Suprapubic skin (tissue), 4 donors: ENCODE measurements around the gene VPS8. TPM values are rescaled to one million over a fixed set of nuclear protein-coding genes. Genes with fewer than 3 reads are reported as not detected.

Experiments used
- DNase-seq, 2 donors: peaks; one replicate each; pipeline ENCODE4 v3.0.0-alpha.2; 2019; ENCODE audit warnings: low spot score in 2 of 2
- H3K27ac ChIP-seq: fragments of 200-600 bp; sonication (generic); one replicate; pipeline ENCODE4 v1.5.1; 2019
- H3K27me3 ChIP-seq: fragments of 200-600 bp; sonication (generic); one replicate; pipeline ENCODE4 v1.5.1; 2019
- H3K36me3 ChIP-seq: fragments of 200-600 bp; sonication (generic); one replicate; pipeline ENCODE4 v1.5.1; 2019
- H3K4me1 ChIP-seq: fragments of 200-600 bp; sonication (generic); one replicate; pipeline ENCODE4 v1.5.1; 2019
- H3K4me3 ChIP-seq: fragments of 200-600 bp; sonication (generic); one replicate; pipeline ENCODE4 v1.5.1; 2019; ENCODE audit warnings: mild to moderate bottlenecking
- H3K9me3 ChIP-seq: fragments of 200-600 bp; sonication (generic); one replicate; pipeline ENCODE4 v1.5.1; 2019
- EP300 ChIP-seq: sonication (generic); formaldehyde crosslinking; IDR thresholded peaks from one replicate; pipeline ENCODE4 v1.6.1; 2017; ENCODE audit warnings: antibody characterized with exemption
- POLR2A ChIP-seq, 2 donors: fragments of 450-650 bp; IDR thresholded peaks; one replicate each; pipeline ENCODE4 v1.6.1; 2017; ENCODE audit warnings: antibody characterized with exemption in 2 of 2, mild to moderate bottlenecking in 2 of 2, moderate library complexity in 2 of 2
- POLR2AphosphoS5 ChIP-seq, 3 donors: sonication (generic); formaldehyde crosslinking; IDR thresholded peaks; one replicate each; pipeline ENCODE4 v1.6.1; 2017; ENCODE audit warnings: antibody characterized with exemption in 3 of 3
- WGBS: methylation state at CpG from one replicate; pipeline ENCODE4 v1.1.5; 2018; 5-methylcytosine and 5-hydroxymethylcytosine counted together
- total RNA-seq, 4 donors: library from RNA; depleted of rRNA; stranded (reverse); fragments of >200 nt; gene quantifications; one replicate each; pipeline ENCODE4 v1.1.0, GENCODE V29; 2016
- TF ChIP-seq, protein P1 (sequence below), 2 donors: fragments of 200-600 bp in 1 of 2; fragments of 450-650 bp in 1 of 2; sonication (generic) in 1 of 2; IDR thresholded peaks; one replicate each; pipeline ENCODE4 v1.5.1; 2016 to 2019; ENCODE audit warnings: antibody characterized with exemption in 2 of 2, mild to moderate bottlenecking in 1 of 2, moderate library complexity in 1 of 2

Gene VPS8
- total RNA-seq, 4 donors from 2014 or later = 36.1 to 93.8 (median 57.2) TPM

- no peaks in the 10 kb centered on the region for H3K27me3 ChIP-seq
- peaks cover 4% of the 10 kb centered on the region for H3K9me3 ChIP-seq
- H3K36me3 ChIP-seq = peaks cover 7% of the 10 kb centered on the region
- DNase-seq = no peak
- TF ChIP-seq POLR2A (IDR thresholded peaks at IDR 0.05) (no peak), EP300 (no peak), POLR2AphosphoS5 (IDR thresholded peaks at IDR 0.05) (no peak)
- TF ChIP-seq, protein P1, sequence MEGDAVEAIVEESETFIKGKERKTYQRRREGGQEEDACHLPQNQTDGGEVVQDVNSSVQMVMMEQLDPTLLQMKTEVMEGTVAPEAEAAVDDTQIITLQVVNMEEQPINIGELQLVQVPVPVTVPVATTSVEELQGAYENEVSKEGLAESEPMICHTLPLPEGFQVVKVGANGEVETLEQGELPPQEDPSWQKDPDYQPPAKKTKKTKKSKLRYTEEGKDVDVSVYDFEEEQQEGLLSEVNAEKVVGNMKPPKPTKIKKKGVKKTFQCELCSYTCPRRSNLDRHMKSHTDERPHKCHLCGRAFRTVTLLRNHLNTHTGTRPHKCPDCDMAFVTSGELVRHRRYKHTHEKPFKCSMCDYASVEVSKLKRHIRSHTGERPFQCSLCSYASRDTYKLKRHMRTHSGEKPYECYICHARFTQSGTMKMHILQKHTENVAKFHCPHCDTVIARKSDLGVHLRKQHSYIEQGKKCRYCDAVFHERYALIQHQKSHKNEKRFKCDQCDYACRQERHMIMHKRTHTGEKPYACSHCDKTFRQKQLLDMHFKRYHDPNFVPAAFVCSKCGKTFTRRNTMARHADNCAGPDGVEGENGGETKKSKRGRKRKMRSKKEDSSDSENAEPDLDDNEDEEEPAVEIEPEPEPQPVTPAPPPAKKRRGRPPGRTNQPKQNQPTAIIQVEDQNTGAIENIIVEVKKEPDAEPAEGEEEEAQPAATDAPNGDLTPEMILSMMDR (IDR thresholded peaks at IDR 0.05) = no peak
- no peak overlapping the region for H3K4me3 ChIP-seq
- no peaks in the 10 kb centered on the region for H3K4me1 ChIP-seq
- H3K27ac ChIP-seq = no peak overlapping the region
- 83% methylated on average over 1 of the region's 1 CpG for WGBS
Measured at GRCh38 chr3:185037801-185038200, 225.8 kb downstream of the VPS8 start.

DNA sequence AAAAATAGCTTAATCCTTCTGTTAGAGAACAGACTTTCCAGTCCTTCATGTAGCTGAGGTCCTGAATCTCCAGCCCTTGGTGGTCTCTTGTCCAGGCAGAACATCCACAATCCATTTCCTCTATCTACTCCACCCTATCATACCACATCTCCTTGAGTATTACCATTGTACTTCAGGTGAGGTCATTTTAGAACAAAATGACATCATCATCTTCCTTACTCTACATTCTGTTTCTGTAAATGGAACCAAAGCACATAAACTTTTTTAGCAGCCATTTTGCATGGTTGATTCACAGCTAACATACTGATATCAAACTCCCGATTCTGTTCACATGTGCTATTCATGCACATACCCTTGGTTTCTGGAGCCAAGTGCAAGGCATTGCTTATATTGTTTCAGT lies 228.5 kb downstream of the VPS8 start:
- WGBS = 97% methylated on average over 1 of the region's 1 CpG

GRCh38 chr3:185041540-185041939 lies 229.6 kb downstream of the VPS8 start:
- DNase-seq = no peak
- Histone ChIP-seq H3K4me3 (no peak overlapping the region), H3K27ac (no peak overlapping the region), H3K9me3 (peaks cover 4% of the 10 kb centered on the region), H3K27me3 (no peaks in the 10 kb centered on the region), H3K4me1 (no peaks in the 10 kb centered on the region), H3K36me3 (peaks cover 3% of the 10 kb centered on the region)
- WGBS = 90% methylated on average over 4 of the region's 4 CpGs
- TF ChIP-seq POLR2A (IDR thresholded peaks at IDR 0.05) (no peak), POLR2AphosphoS5 (IDR thresholded peaks at IDR 0.05) (no peak), EP300 (no peak)
- TF ChIP-seq, protein P1 (IDR thresholded peaks at IDR 0.05) = no peak

More for the DNA sequence above, 228.5 kb downstream of the VPS8 start:
- Histone ChIP-seq H3K4me1 (no peaks in the 10 kb centered on the region), H3K27ac (no peak overlapping the region), H3K4me3 (no peak overlapping the region), H3K36me3 (peaks cover 3% of the 10 kb centered on the region), H3K27me3 (no peaks in the 10 kb centered on the region), H3K9me3 (peaks cover 4% of the 10 kb centered on the region)
- no peak for DNase-seq
- TF ChIP-seq POLR2AphosphoS5 (IDR thresholded peaks at IDR 0.05) (no peak), EP300 (no peak), POLR2A (IDR thresholded peaks at IDR 0.05) (no peak)
- TF ChIP-seq, protein P1 (IDR thresholded peaks at IDR 0.05) = no peak

DNA sequence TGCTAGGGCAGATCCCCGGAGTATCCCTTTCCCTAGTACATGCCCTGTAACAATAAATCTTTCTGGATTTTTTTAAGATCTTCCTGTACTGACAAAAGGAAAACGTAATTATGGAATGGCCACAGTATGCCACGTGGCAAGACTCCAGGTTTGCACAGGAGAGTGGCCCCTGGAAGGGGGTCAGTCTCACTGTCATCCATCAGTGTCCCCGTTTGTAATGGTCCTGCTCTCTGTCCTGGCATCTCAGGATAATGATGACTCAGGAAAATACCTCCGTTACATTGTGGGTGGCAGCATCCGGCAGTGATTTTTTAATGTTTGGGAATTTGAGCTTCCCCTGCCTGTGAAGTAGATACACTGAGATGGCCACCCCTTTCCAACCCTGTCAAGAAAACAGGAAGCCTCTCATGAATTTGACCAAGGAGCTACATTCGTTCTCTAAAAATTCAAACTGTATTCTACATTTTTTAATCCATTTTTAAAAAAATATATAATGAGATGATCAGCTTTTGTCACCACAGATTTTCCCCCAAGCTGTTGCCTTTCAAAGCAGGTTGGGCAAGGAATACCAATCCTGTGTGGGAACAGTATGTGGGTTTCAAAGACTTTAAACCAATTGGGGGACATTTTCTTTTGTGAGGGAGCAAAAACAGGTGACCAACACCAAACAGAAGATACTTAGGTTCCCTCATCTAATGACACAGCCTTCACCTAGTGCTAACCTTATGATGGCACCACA lies 230.5 kb downstream of the VPS8 start:
- Histone ChIP-seq H3K4me1 (no peaks in the 10 kb centered on the region), H3K9me3 (peaks cover 1% of the 10 kb centered on the region), H3K4me3 (no peak overlapping the region), H3K27me3 (no peaks in the 10 kb centered on the region), H3K27ac (no peak overlapping the region), H3K36me3 (peaks cover 5% of the 10 kb centered on the region)
- WGBS = 68% methylated on average over 7 of the region's 7 CpGs
- TF ChIP-seq POLR2AphosphoS5 (IDR thresholded peaks at IDR 0.05) (no peak), POLR2A (IDR thresholded peaks at IDR 0.05) (no peak), EP300 (no peak)
- TF ChIP-seq, protein P1 (IDR thresholded peaks at IDR 0.05) = no peak
- DNase-seq = no peak

DNA sequence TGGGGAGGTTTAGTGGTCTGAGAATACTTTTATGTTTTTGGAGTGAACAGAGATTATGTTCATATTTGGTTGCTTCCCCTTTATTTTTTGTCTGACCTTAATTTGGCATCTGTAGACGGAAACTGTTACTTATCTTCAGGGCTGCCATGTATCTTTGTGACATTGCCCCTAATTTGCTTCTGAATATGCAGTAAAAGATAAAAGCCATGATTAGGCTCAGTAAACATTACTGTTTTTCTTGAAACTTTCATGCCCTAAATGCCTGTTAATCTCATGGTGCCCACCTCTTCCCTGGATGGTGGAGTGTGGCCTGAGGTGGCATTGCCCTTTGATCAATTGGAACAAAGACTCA lies 234.2 kb downstream of the VPS8 start:
- Histone ChIP-seq H3K9me3 (no peaks in the 10 kb centered on the region), H3K36me3 (peaks cover 38% of the 10 kb centered on the region), H3K4me3 (no peak overlapping the region), H3K27ac (no peak overlapping the region), H3K4me1 (no peaks in the 10 kb centered on the region), H3K27me3 (no peaks in the 10 kb centered on the region)
- 43% methylated on average over 1 of the region's 1 CpG for WGBS
- DNase-seq = no peak
- TF ChIP-seq POLR2AphosphoS5 (IDR thresholded peaks at IDR 0.05) (no peak), EP300 (no peak), POLR2A (IDR thresholded peaks at IDR 0.05) (no peak)
- TF ChIP-seq, protein P1 (IDR thresholded peaks at IDR 0.05) = no peak
